MCF 10A (cell line): ENCODE results near the gene DNMT3L. TPM values are rescaled to one million over a fixed set of nuclear protein-coding genes. Genes with fewer than 3 reads are reported as not detected.
A peak's percentile ranks its signal among the peaks of the same experiment; 100 is the strongest.
"Not testable (repeated sequence)": the region's sequence is repeated elsewhere in the genome, so short reads cannot be mapped to it uniquely, and the experiment has no call there.

ENCODE experiments used
- BruUV-seq: library from RNA; stranded (reverse); fragments of 400-500 nt; replicated peaks from 2 replicates; lab custom pipeline; 2021; lab: Mats Ljungman, UMichigan
- CTCF ChIA-PET: fragments of 300-600 bp; sonication (Branson Sonifier 250); formaldehyde crosslinking; extraction: SDS; loops from one replicate; lab custom pipeline; 2021; ENCODE audit warnings: antibody characterized with exemption, inconsistent platforms; lab: Yijun Ruan, JAX
- POLR2A ChIA-PET: fragments of 300-600, 350-650 bp; sonication (Branson Sonifier 250); formaldehyde crosslinking; extraction: SDS; loops from one replicate; lab custom pipeline; 2020; ENCODE audit warnings: antibody characterized with exemption, inconsistent platforms; lab: Yijun Ruan, JAX
- DNase-seq: peaks from one replicate; pipeline ENCODE4 v3.0.0-alpha.2; 2018; ENCODE audit not compliant: unreplicated experiment
- H3K27ac Mint-ChIP-seq: one replicate; pipeline ENCODE4 v1.8.0; 2022; ENCODE audit warnings: mild to moderate bottlenecking, low read depth, mixed read lengths; ENCODE audit not compliant: unreplicated experiment
- H3K27me3 Mint-ChIP-seq: one replicate; pipeline ENCODE4 v1.8.0; 2022; ENCODE audit warnings: mixed read lengths; ENCODE audit not compliant: insufficient read depth, unreplicated experiment
- H3K36me3 Mint-ChIP-seq: one replicate; pipeline ENCODE4 v1.8.0; 2022; ENCODE audit warnings: mild to moderate bottlenecking, moderate library complexity, mixed read lengths; ENCODE audit not compliant: insufficient read depth, unreplicated experiment
- H3K4me1 Mint-ChIP-seq: one replicate; pipeline ENCODE4 v1.8.0; 2022; ENCODE audit warnings: mixed read lengths; ENCODE audit not compliant: insufficient read depth, unreplicated experiment
- H3K4me3 Mint-ChIP-seq: one replicate; pipeline ENCODE4 v1.8.0; 2022; ENCODE audit warnings: mild to moderate bottlenecking, moderate library complexity, mixed read lengths; ENCODE audit not compliant: unreplicated experiment
- H3K9me3 Mint-ChIP-seq: one replicate; pipeline ENCODE4 v1.8.0; 2022; ENCODE audit warnings: mixed read lengths; ENCODE audit not compliant: unreplicated experiment
- intact Hi-C: fragments of 100-400 bp; cut with micrococcal nuclease; formaldehyde crosslinking; loops from 2 replicates; pipeline ENCODE4 v1.14.1; 2022
- total RNA-seq: library from RNA; stranded (reverse); gene quantifications from 2 replicates; pipeline ENCODE4 v1.2.3, GENCODE V29; 2022
- TF ChIP-seq, protein P1 (sequence below): fragments of 200-600 bp; IDR thresholded peaks from one replicate; pipeline ENCODE4 v1.8.0; 2022; ENCODE audit warnings: antibody characterized with exemption, mild to moderate bottlenecking; ENCODE audit not compliant: unreplicated experiment

The DNMT3L gene
- total RNA-seq, 1 experiment from 2014 or later: not detected

DNA sequence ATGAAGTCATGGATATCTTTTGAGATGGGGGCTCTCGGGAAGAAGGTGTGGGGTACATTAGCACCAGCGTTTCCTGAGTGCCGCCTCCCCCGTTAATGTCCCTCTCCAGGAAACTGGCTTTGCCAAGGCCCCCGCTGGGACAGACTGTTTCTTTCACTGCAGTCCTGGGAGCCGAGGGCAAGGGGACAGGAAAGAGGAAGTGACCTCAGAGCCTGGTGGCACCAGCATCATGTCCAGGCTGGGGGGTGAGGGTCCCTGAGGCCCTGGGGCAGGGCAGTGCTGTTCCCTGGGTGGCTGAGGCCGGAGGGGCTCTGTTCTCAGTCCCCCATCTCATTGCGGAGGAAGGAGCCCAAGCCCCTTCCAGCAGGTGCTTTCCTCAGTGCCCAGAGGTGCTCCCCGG is 44.0 kb upstream of the DNMT3L start:
- ChIA-PET CTCF (interaction anchor here (1.1 kb wide), 1 partner anchor 12 kb away, joined by 3 read pairs; no protein-coding TSS in a partner anchor), POLR2A (no interaction called here)
- Mint-ChIP-seq H3K9me3 (no peaks in the 10 kb centered on the region), H3K27me3 (no peaks in the 10 kb centered on the region), H3K27ac (no peak overlapping the region), H3K4me1 (peaks cover 3% of the 10 kb centered on the region), H3K4me3 (no peak overlapping the region), H3K36me3 (peaks cover 6% of the 10 kb centered on the region)
- DNase-seq: no peak
- TF ChIP-seq, protein P1, sequence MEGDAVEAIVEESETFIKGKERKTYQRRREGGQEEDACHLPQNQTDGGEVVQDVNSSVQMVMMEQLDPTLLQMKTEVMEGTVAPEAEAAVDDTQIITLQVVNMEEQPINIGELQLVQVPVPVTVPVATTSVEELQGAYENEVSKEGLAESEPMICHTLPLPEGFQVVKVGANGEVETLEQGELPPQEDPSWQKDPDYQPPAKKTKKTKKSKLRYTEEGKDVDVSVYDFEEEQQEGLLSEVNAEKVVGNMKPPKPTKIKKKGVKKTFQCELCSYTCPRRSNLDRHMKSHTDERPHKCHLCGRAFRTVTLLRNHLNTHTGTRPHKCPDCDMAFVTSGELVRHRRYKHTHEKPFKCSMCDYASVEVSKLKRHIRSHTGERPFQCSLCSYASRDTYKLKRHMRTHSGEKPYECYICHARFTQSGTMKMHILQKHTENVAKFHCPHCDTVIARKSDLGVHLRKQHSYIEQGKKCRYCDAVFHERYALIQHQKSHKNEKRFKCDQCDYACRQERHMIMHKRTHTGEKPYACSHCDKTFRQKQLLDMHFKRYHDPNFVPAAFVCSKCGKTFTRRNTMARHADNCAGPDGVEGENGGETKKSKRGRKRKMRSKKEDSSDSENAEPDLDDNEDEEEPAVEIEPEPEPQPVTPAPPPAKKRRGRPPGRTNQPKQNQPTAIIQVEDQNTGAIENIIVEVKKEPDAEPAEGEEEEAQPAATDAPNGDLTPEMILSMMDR: no peak
- BruUV-seq: no TSS peak
- intact Hi-C loops: no loop called here

- H3K4me1 Mint-ChIP-seq: peaks cover 3% of the 10 kb centered on the region
- no peaks in the 10 kb centered on the region for H3K9me3 Mint-ChIP-seq
- intact Hi-C loops: no loop called here
- POLR2A ChIA-PET: no interaction called here
- no peak overlapping the region for H3K4me3 Mint-ChIP-seq
- peak; percentile 36 for DNase-seq
- no TSS peak for BruUV-seq
- CTCF ChIA-PET: interaction anchor here (0.7 to 1.3 kb wide), 3 partner anchors 8 to 50 kb away, joined by 3 to 6 read pairs (median 4); no protein-coding TSS in a partner anchor
- H3K27ac Mint-ChIP-seq: no peak overlapping the region
- H3K27me3 Mint-ChIP-seq: no peaks in the 10 kb centered on the region
- TF ChIP-seq, protein P1: peak; percentile 63
- H3K36me3 Mint-ChIP-seq: peaks cover 6% of the 10 kb centered on the region
Observed at GRCh38 chr21:44304877-44305293, 43.2 kb upstream of the DNMT3L start.

GRCh38 chr21:44304011-44304616 is 42.4 kb upstream of the DNMT3L start:
- POLR2A ChIA-PET: no interaction called here
- no TSS peak for BruUV-seq
- intact Hi-C loops: no loop called here
- H3K4me1 Mint-ChIP-seq: peaks cover 3% of the 10 kb centered on the region
- H3K9me3 Mint-ChIP-seq: no peaks in the 10 kb centered on the region
- peaks cover 6% of the 10 kb centered on the region for H3K36me3 Mint-ChIP-seq
- H3K4me3 Mint-ChIP-seq: no peak overlapping the region
- no peak overlapping the region for H3K27ac Mint-ChIP-seq
- CTCF ChIA-PET: interaction anchor here (0.6 to 1.3 kb wide), 3 partner anchors 9 to 1310 kb away, joined by 4 to 6 read pairs (median 5); no protein-coding TSS in a partner anchor
- DNase-seq: no peak
- no peaks in the 10 kb centered on the region for H3K27me3 Mint-ChIP-seq
- TF ChIP-seq, protein P1: no peak

- intact Hi-C loops: no loop called here
Observed at GRCh38 chr21:44303490-44303981, 41.8 kb upstream of the DNMT3L start.

GRCh38 chr21:44302573-44303401 is 41.1 kb upstream of the DNMT3L start:
- BruUV-seq: not testable (repeated sequence)
- H3K4me3 Mint-ChIP-seq: peak overlapping the region; percentile 72

More at GRCh38 chr21:44303490-44303981, 41.8 kb upstream of the DNMT3L start:
- POLR2A ChIA-PET: no interaction called here
- Mint-ChIP-seq H3K27me3 (no peaks in the 10 kb centered on the region), H3K36me3 (peaks cover 6% of the 10 kb centered on the region), H3K27ac (no peak overlapping the region), H3K4me3 (no peak overlapping the region), H3K9me3 (no peaks in the 10 kb centered on the region), H3K4me1 (peaks cover 3% of the 10 kb centered on the region)
- TF ChIP-seq, protein P1: no peak
- no TSS peak for BruUV-seq
- no peak for DNase-seq
- CTCF ChIA-PET: interaction anchor here (0.6 to 1.3 kb wide), 3 partner anchors 10 to 1309 kb away, joined by 4 to 6 read pairs (median 5); no protein-coding TSS in a partner anchor

More at GRCh38 chr21:44302573-44303401, 41.1 kb upstream of the DNMT3L start:
- H3K9me3 Mint-ChIP-seq, H3K27ac Mint-ChIP-seq, intact Hi-C loops, H3K4me1 Mint-ChIP-seq, H3K36me3 Mint-ChIP-seq, H3K27me3 Mint-ChIP-seq: not testable (repeated sequence)
- ChIA-PET POLR2A (interaction anchor here (1.5 kb wide), 1 partner anchor 35 kb away, joined by 4 read pairs; no protein-coding TSS in a partner anchor), CTCF (interaction anchor here (0.6 kb wide), 1 partner anchor 440 kb away, joined by 4 read pairs; no protein-coding TSS in a partner anchor)
- DNase-seq: peak; percentile 56
